H9 (cell line): ENCODE measurements around the gene ELMOD3. TPM values are rescaled to one million over a fixed set of nuclear protein-coding genes. Genes with fewer than 3 reads are reported as not detected.
A peak's percentile ranks its signal among the peaks of the same experiment; 100 is the strongest.

ENCODE experiments used
- DNase-seq: peaks from one replicate; pipeline ENCODE4 v3.0.0-alpha.2; 2017
- H2AFZ ChIP-seq: one replicate; pipeline ENCODE4 v1.6.1; 2013; ENCODE audit warnings: mild to moderate bottlenecking, low read length, control low read depth, moderate library complexity
- H2AK5ac ChIP-seq: 2 replicates; pipeline ENCODE4 v1.6.1; 2013; ENCODE audit warnings: low read length, control low read depth, mixed read lengths; ENCODE audit not compliant: insufficient read length
- H2BK120ac ChIP-seq: one replicate; pipeline ENCODE4 v1.6.1; 2013; ENCODE audit warnings: low read depth, mild to moderate bottlenecking, low read length, control low read depth, inconsistent platforms; ENCODE audit not compliant: poor library complexity, severe bottlenecking
- H2BK12ac ChIP-seq: 2 replicates; pipeline ENCODE4 v1.6.1; 2013; ENCODE audit warnings: low read length, control low read depth, mixed read lengths, low read depth; ENCODE audit not compliant: insufficient read length
- H2BK15ac ChIP-seq: 2 replicates; pipeline ENCODE4 v1.6.1; 2013; ENCODE audit warnings: low read depth, low read length, control low read depth
- H2BK20ac ChIP-seq: one replicate; pipeline ENCODE4 v1.6.1; 2013; ENCODE audit warnings: low read depth, mild to moderate bottlenecking, low read length, control low read depth, inconsistent platforms; ENCODE audit not compliant: poor library complexity, severe bottlenecking
- H2BK5ac ChIP-seq: 2 replicates; pipeline ENCODE4 v1.6.1; 2013; ENCODE audit warnings: low read length, control low read depth, mixed read lengths; ENCODE audit not compliant: insufficient read length
- H3K14ac ChIP-seq: 2 replicates; pipeline ENCODE4 v1.6.1; 2013; ENCODE audit warnings: low read length, control low read depth; ENCODE audit not compliant: insufficient read depth
- H3K18ac ChIP-seq: 2 replicates; pipeline ENCODE4 v1.6.1; 2013; ENCODE audit warnings: low read depth, mild to moderate bottlenecking, mixed read lengths, low read length, control low read depth; ENCODE audit not compliant: insufficient read length
- H3K23ac ChIP-seq: 2 replicates; pipeline ENCODE4 v1.6.1; 2013; ENCODE audit warnings: low read length, control low read depth, mixed read lengths, low read depth; ENCODE audit not compliant: insufficient read length
- H3K23me2 ChIP-seq: 2 replicates; pipeline ENCODE4 v1.6.1; 2013; ENCODE audit warnings: low read depth, mild to moderate bottlenecking, mixed read lengths, low read length, control low read depth; ENCODE audit not compliant: insufficient read length, poor library complexity, severe bottlenecking
- H3K27ac ChIP-seq: 2 replicates; pipeline ENCODE4 v1.5.1; 2013; ENCODE audit warnings: low read length, control low read depth, mixed read lengths, low read depth; ENCODE audit not compliant: insufficient read length
- H3K27me3 ChIP-seq: 2 replicates; pipeline ENCODE4 v1.6.1; 2013; ENCODE audit warnings: low read length, control low read depth, inconsistent platforms; ENCODE audit not compliant: insufficient read depth
- H3K4ac ChIP-seq: 2 replicates; pipeline ENCODE4 v1.6.1; 2013; ENCODE audit warnings: low read depth, mild to moderate bottlenecking, control low read depth, inconsistent platforms, low read length, moderate library complexity
- H3K4me1 ChIP-seq: 2 replicates; pipeline ENCODE4 v1.6.1; 2013; ENCODE audit warnings: low read length, control low read depth, inconsistent platforms; ENCODE audit not compliant: insufficient read depth
- H3K4me2 ChIP-seq: 2 replicates; pipeline ENCODE4 v1.6.1; 2013; ENCODE audit warnings: low read length, control low read depth, mixed read lengths; ENCODE audit not compliant: insufficient read length, insufficient read depth
- H3K56ac ChIP-seq: 2 replicates; pipeline ENCODE4 v1.6.1; 2013; ENCODE audit warnings: low read depth, mild to moderate bottlenecking, mixed read lengths, low read length, control low read depth; ENCODE audit not compliant: insufficient read length
- H3K79me1 ChIP-seq: 2 replicates; pipeline ENCODE4 v1.6.1; 2013; ENCODE audit warnings: low read depth, mild to moderate bottlenecking, moderate library complexity, low read length, control low read depth, inconsistent platforms; ENCODE audit not compliant: insufficient read depth, poor library complexity, severe bottlenecking
- H3K79me2 ChIP-seq: 2 replicates; pipeline ENCODE4 v1.6.1; 2013; ENCODE audit warnings: low read length, control low read depth, inconsistent platforms; ENCODE audit not compliant: insufficient read depth
- H3K9ac ChIP-seq: 2 replicates; pipeline ENCODE4 v1.6.1; 2013; ENCODE audit warnings: low read length, control low read depth, mixed read lengths; ENCODE audit not compliant: insufficient read length; ENCODE audit errors: extremely low read depth
- H3K9me3 ChIP-seq: one replicate; pipeline ENCODE4 v1.6.1; 2013; ENCODE audit warnings: low read depth, low read length, inconsistent platforms; ENCODE audit not compliant: control insufficient read depth
- H3T11ph ChIP-seq: one replicate; pipeline ENCODE4 v1.6.1; 2013; ENCODE audit warnings: mild to moderate bottlenecking, low read length, control low read depth, inconsistent platforms
- H4K20me1 ChIP-seq: one replicate; pipeline ENCODE4 v1.6.1; 2013; ENCODE audit not compliant: control insufficient read depth, insufficient read length, insufficient read depth
- H4K5ac ChIP-seq: 2 replicates; pipeline ENCODE4 v1.6.1; 2013; ENCODE audit warnings: low read depth, mild to moderate bottlenecking, mixed read lengths, low read length, control low read depth; ENCODE audit not compliant: insufficient read length
- H4K8ac ChIP-seq: replicated peaks from 2 replicates; pipeline ENCODE4 v1.6.1; 2013; ENCODE audit warnings: low read length, control low read depth, mixed read lengths, low read depth; ENCODE audit not compliant: insufficient read length
- H4K91ac ChIP-seq: 2 replicates; pipeline ENCODE4 v1.6.1; 2013; ENCODE audit warnings: low read depth, mild to moderate bottlenecking, moderate library complexity, mixed read lengths, low read length, control low read depth; ENCODE audit not compliant: insufficient read length
- H3K27ac Mint-ChIP-seq, 3 experiments: 2 replicates in 2 of 3; 3 replicates in 1 of 3; pipeline ENCODE4 v1.8.0; 2020 to 2021; ENCODE audit warnings: mixed read lengths in 3 of 3, mild to moderate bottlenecking in 1 of 3, moderate library complexity in 1 of 3
- H3K27me3 Mint-ChIP-seq: 2 replicates; pipeline ENCODE4 v1.8.0; 2021; ENCODE audit warnings: low read depth, mild to moderate bottlenecking, moderate library complexity, mixed read lengths
- H3K36me3 Mint-ChIP-seq, 3 experiments: 2 replicates in 2 of 3; 3 replicates in 1 of 3; pipeline ENCODE4 v1.8.0; 2020 to 2021; ENCODE audit warnings: low read depth in 3 of 3, mixed read lengths in 3 of 3; ENCODE audit not compliant: insufficient read depth in 1 of 3
- H3K4me1 Mint-ChIP-seq, 2 experiments: 2 replicates each; pipeline ENCODE4 v1.8.0; 2020; ENCODE audit warnings: mixed read lengths in 2 of 2
- H3K4me3 Mint-ChIP-seq, 2 experiments: 2 replicates in 1 of 2; 3 replicates in 1 of 2; pipeline ENCODE4 v1.8.0; 2020 to 2021; ENCODE audit warnings: mild to moderate bottlenecking in 2 of 2, mixed read lengths in 2 of 2, moderate library complexity in 1 of 2
- H3K9me3 Mint-ChIP-seq, 2 experiments: 2 replicates in 1 of 2; 3 replicates in 1 of 2; pipeline ENCODE4 v1.8.0; 2020; ENCODE audit warnings: mild to moderate bottlenecking in 2 of 2, mixed read lengths in 2 of 2, moderate library complexity in 1 of 2
- WGBS: extraction: QIAGEN DNeasy Blood & Tissue Kit; methylation state at CpG from one replicate; pipeline ENCODE4 v1.1.7; 2013; ENCODE audit warnings: missing lambda C conversion rate, low lambda C conversion rate, mixed read lengths; ENCODE audit not compliant: insufficient read length; ENCODE audit errors: extremely low coverage; 5-methylcytosine and 5-hydroxymethylcytosine counted together
- total RNA-seq: library from RNA; stranded (reverse); gene quantifications from 2 replicates; pipeline ENCODE4 v1.2.1, GENCODE V29; 2021
- TF ChIP-seq, protein P1 (sequence below): fragments of 200-600 bp; sonication (generic); conservative IDR thresholded peaks from 3 replicates; pipeline ENCODE4 v1.8.0; 2021; ENCODE audit warnings: antibody characterized with exemption, mild to moderate bottlenecking

Gene ELMOD3
- total RNA-seq, 1 experiment from 2014 or later, result 7.6 TPM

GRCh38 chr2:85414761-85415553 is 60.4 kb downstream of the ELMOD3 start:
- peaks cover 30 to 32% of the 10 kb centered on the region in 2 experiments for H3K4me1 Mint-ChIP-seq
- no peak overlapping the region for H3T11ph ChIP-seq
- H2AK5ac ChIP-seq, result no peak overlapping the region
- H3K14ac ChIP-seq, result no peak overlapping the region
- no peak overlapping the region for H2BK5ac ChIP-seq
- no peak overlapping the region for H2BK20ac ChIP-seq
- no peak overlapping the region for H4K8ac ChIP-seq
- H3K79me1 ChIP-seq, result no peaks in the 10 kb centered on the region
- no peak overlapping the region for H3K9ac ChIP-seq
- no peak overlapping the region for H2AFZ ChIP-seq
- no peak overlapping the region for H2BK15ac ChIP-seq
- H2BK120ac ChIP-seq, result no peak overlapping the region
- H3K18ac ChIP-seq, result no peak overlapping the region
- H3K4me1 ChIP-seq, result peaks cover 11% of the 10 kb centered on the region
- no peaks in the 10 kb centered on the region for H3K27me3 ChIP-seq
- H2BK12ac ChIP-seq, result no peak overlapping the region
- H4K91ac ChIP-seq, result no peak overlapping the region
- no peak overlapping the region for H4K5ac ChIP-seq
- no peak overlapping the region for H3K4me2 ChIP-seq
- no CpG with 5 or more reads among the region's 7 CpGs for WGBS
- no peak overlapping the region for H3K23ac ChIP-seq
- no peaks in the 10 kb centered on the region for H3K36me3 Mint-ChIP-seq
- no peaks in the 10 kb centered on the region for H3K79me2 ChIP-seq
- H3K4me3 Mint-ChIP-seq, result peak overlapping the region in 1 of 2 experiments; percentile 44; a peak in 1 of 5 replicates
- H3K9me3 ChIP-seq, result no peaks in the 10 kb centered on the region
- no peak overlapping the region for H3K27ac ChIP-seq
- TF ChIP-seq, protein P1, sequence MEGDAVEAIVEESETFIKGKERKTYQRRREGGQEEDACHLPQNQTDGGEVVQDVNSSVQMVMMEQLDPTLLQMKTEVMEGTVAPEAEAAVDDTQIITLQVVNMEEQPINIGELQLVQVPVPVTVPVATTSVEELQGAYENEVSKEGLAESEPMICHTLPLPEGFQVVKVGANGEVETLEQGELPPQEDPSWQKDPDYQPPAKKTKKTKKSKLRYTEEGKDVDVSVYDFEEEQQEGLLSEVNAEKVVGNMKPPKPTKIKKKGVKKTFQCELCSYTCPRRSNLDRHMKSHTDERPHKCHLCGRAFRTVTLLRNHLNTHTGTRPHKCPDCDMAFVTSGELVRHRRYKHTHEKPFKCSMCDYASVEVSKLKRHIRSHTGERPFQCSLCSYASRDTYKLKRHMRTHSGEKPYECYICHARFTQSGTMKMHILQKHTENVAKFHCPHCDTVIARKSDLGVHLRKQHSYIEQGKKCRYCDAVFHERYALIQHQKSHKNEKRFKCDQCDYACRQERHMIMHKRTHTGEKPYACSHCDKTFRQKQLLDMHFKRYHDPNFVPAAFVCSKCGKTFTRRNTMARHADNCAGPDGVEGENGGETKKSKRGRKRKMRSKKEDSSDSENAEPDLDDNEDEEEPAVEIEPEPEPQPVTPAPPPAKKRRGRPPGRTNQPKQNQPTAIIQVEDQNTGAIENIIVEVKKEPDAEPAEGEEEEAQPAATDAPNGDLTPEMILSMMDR, result no peak
- no peaks in the 10 kb centered on the region; the same call in none of the 2 replicates for H3K27me3 Mint-ChIP-seq
- H3K56ac ChIP-seq, result no peak overlapping the region
- H4K20me1 ChIP-seq, result no peaks in the 10 kb centered on the region
- no peaks in the 10 kb centered on the region for H3K9me3 Mint-ChIP-seq
- H3K27ac Mint-ChIP-seq, result no peak overlapping the region
- H3K4ac ChIP-seq, result no peak overlapping the region
- H3K23me2 ChIP-seq, result peaks cover 14% of the 10 kb centered on the region
- DNase-seq, result no peak
